Testis (tissue), 3 donors: ENCODE data around the gene PRKG1. TPM values are rescaled to one million over a fixed set of nuclear protein-coding genes. Genes with fewer than 3 reads are reported as not detected.

ENCODE experiments used
- DNase-seq: peaks from one replicate; pipeline ENCODE4 v3.0.0-alpha.2; 2019
- H3K27ac ChIP-seq, 2 donors: fragments of 200-600 bp; sonication (generic); one replicate each; pipeline ENCODE4 v1.5.1; 2019
- H3K27me3 ChIP-seq: fragments of 200-600 bp; sonication (generic); one replicate; pipeline ENCODE4 v1.5.1; 2019
- H3K36me3 ChIP-seq: fragments of 200-600 bp; sonication (generic); one replicate; pipeline ENCODE4 v1.5.1; 2017; ENCODE audit warnings: low read depth; ENCODE audit errors: missing control alignments
- H3K4me1 ChIP-seq: fragments of 200-600 bp; sonication (generic); one replicate; pipeline ENCODE4 v1.5.1; 2019
- H3K4me3 ChIP-seq, 2 donors: fragments of 200-600 bp; sonication (generic); one replicate each; pipeline ENCODE4 v1.5.1; 2017 to 2019
- H3K9me3 ChIP-seq: fragments of 200-600 bp; sonication (generic); one replicate; pipeline ENCODE4 v1.5.1; 2017
- CTCF ChIP-seq, 3 experiments: fragments of 450-650 bp in 2 of 3; fragments of 200-600 bp in 1 of 3; sonication (generic) in 1 of 3; IDR thresholded peaks; one replicate each; pipeline ENCODE4 v1.5.1; 2016 to 2019; ENCODE audit warnings: antibody characterized with exemption in 3 of 3, mild to moderate bottlenecking in 2 of 3, moderate library complexity in 1 of 3
- POLR2A ChIP-seq: fragments of 450-650 bp; IDR thresholded peaks from one replicate; pipeline ENCODE4 v1.6.1; 2017; ENCODE audit warnings: antibody characterized with exemption, mild to moderate bottlenecking, moderate library complexity
- WGBS, 2 donors: methylation state at CpG; one replicate each; pipeline ENCODE4 v1.1.5; 2018; 5-methylcytosine and 5-hydroxymethylcytosine counted together
- intact Hi-C: fragments of 100-400 bp; cut with DNase I; formaldehyde crosslinking; loops from one replicate; pipeline ENCODE4 v1.15.1; 2023; ENCODE audit warnings: low total_unique reads
- polyA plus RNA-seq: library from polyadenylated mRNA; stranded (reverse); fragments of 350-450 nt; fragmentation: Illumina TruSeq; extraction: RNeasy Lipid Tissue Mini Kit (QIAGEN cat#74804); gene quantifications from one replicate; pipeline ENCODE4 v1.2.3, GENCODE V29; 2014; ENCODE audit warnings: low read depth, low replicate concordance; ENCODE audit not compliant: insufficient read depth
- total RNA-seq, 2 donors: library from RNA; depleted of rRNA; stranded (reverse); fragments of >200 nt; gene quantifications; one replicate each; pipeline ENCODE4 v1.2.3, GENCODE V29; 2016

Gene PRKG1
- total and polyA plus RNA-seq, 3 donors from 2014 or later, result 6.3 to 15.3 (median 12.5) TPM

- TF ChIP-seq CTCF (IDR thresholded peaks at IDR 0.05), result no peak
- TF ChIP-seq POLR2A, result no peak
- WGBS, 2 donors, result 88 to 92% methylated on average over 2 of the region's 2 CpGs
Observed at GRCh38 chr10:51772387-51772786, 698.1 kb downstream of the PRKG1 start.

GRCh38 chr10:51773681-51774080 is 699.4 kb downstream of the PRKG1 start:
- no peak overlapping the region for H3K27ac ChIP-seq
- no peak overlapping the region for H3K4me3 ChIP-seq
- no peaks in the 10 kb centered on the region for H3K27me3 ChIP-seq
- DNase-seq, result no peak
- H3K4me1 ChIP-seq, result no peaks in the 10 kb centered on the region
- TF ChIP-seq POLR2A (no peak), CTCF (IDR thresholded peaks at IDR 0.05) (no peak)
- intact Hi-C loops, result no loop called here
- no peaks in the 10 kb centered on the region for H3K9me3 ChIP-seq
- H3K36me3 ChIP-seq, result no peaks in the 10 kb centered on the region

More at GRCh38 chr10:51772387-51772786, 698.1 kb downstream of the PRKG1 start:
- Histone ChIP-seq H3K4me3 (no peak overlapping the region), H3K27me3 (no peaks in the 10 kb centered on the region), H3K36me3 (no peaks in the 10 kb centered on the region), H3K4me1 (no peaks in the 10 kb centered on the region), H3K27ac (no peak overlapping the region), H3K9me3 (no peaks in the 10 kb centered on the region)
- no peak for DNase-seq
- intact Hi-C loops, result no loop called here

GRCh38 chr10:51783941-51784340 is 709.7 kb downstream of the PRKG1 start:
- Histone ChIP-seq H3K9me3 (no peaks in the 10 kb centered on the region), H3K27me3 (no peaks in the 10 kb centered on the region), H3K4me1 (no peaks in the 10 kb centered on the region), H3K36me3 (no peaks in the 10 kb centered on the region), H3K4me3 (no peak overlapping the region), H3K27ac (no peak overlapping the region)
- no peak for TF ChIP-seq CTCF (IDR thresholded peaks at IDR 0.05)
- no peak for TF ChIP-seq POLR2A
- DNase-seq, result no peak
- 68 to 78% methylated on average over 2 of the region's 2 CpGs for WGBS, 2 donors
- intact Hi-C loops, result no loop called here

- Histone ChIP-seq H3K4me3 (no peak overlapping the region), H3K27me3 (no peaks in the 10 kb centered on the region), H3K36me3 (no peaks in the 10 kb centered on the region), H3K9me3 (no peaks in the 10 kb centered on the region), H3K27ac (no peak overlapping the region), H3K4me1 (no peaks in the 10 kb centered on the region)
- TF ChIP-seq POLR2A, result no peak
- no peak for TF ChIP-seq CTCF (IDR thresholded peaks at IDR 0.05)
- WGBS, 2 donors, result 84 to 89% methylated on average over 4 of the region's 4 CpGs
- DNase-seq, result no peak
- intact Hi-C loops, result no loop called here
Observed at GRCh38 chr10:51786016-51786683, 711.9 kb downstream of the PRKG1 start.

- WGBS, 2 donors, result 93 to 95% methylated on average over 1 of the region's 1 CpG
- intact Hi-C loops, result no loop called here
- TF ChIP-seq POLR2A, result no peak
- no peak for TF ChIP-seq CTCF (IDR thresholded peaks at IDR 0.05)
- no peaks in the 10 kb centered on the region for H3K9me3 ChIP-seq
- no peaks in the 10 kb centered on the region for H3K36me3 ChIP-seq
- no peak overlapping the region for H3K27ac ChIP-seq
- H3K4me3 ChIP-seq, result no peak overlapping the region
- H3K4me1 ChIP-seq, result no peaks in the 10 kb centered on the region
- H3K27me3 ChIP-seq, result no peaks in the 10 kb centered on the region
- DNase-seq, result no peak
Observed at GRCh38 chr10:51786684-51787035, 712.4 kb downstream of the PRKG1 start.
